HCT116 (cell line): ENCODE results near the gene SLC35F3. TPM values are rescaled to one million over a fixed set of nuclear protein-coding genes. Genes with fewer than 3 reads are reported as not detected.

Experiments
- ATAC-seq: fragments of 200-7000 bp; cut with Tn5 transposase; 2 replicates; pipeline ENCODE4 v1.9.1; 2020; ENCODE audit warnings: mild to moderate bottlenecking, moderate library complexity
- BruUV-seq: library from RNA; stranded (reverse); fragments of 400-500 nt; replicated peaks from 2 replicates; lab custom pipeline; 2021; lab: Mats Ljungman, UMichigan
- CTCF ChIA-PET: fragments of 300-600 bp; sonication (Branson Sonifier 250); formaldehyde crosslinking; loops from one replicate; lab custom pipeline; 2021; ENCODE audit warnings: antibody characterized with exemption; lab: Charles Lee
- POLR2A ChIA-PET: fragments of 300-600, 350-600 bp; sonication (Branson Sonifier 250); formaldehyde crosslinking; loops from one replicate; lab custom pipeline; 2021; ENCODE audit warnings: antibody characterized with exemption; lab: Charles Lee
- RAD21 ChIA-PET, 2 experiments: fragments of 300-600 bp; sonication (Branson Sonifier 250); formaldehyde crosslinking; loops; one replicate each; lab custom pipeline; 2023; ENCODE audit warnings: low total read pairs in 2 of 2; ENCODE audit not compliant: uncharacterized antibody in 2 of 2, unreplicated experiment in 2 of 2, low non-redundant PET in 1 of 2; lab: Charles Lee
- DNase-seq: peaks from one replicate; pipeline ENCODE4 v3.0.0-alpha.2; 2010; ENCODE audit warnings: low read depth, low spot score
- H2AFZ ChIP-seq: fragments of 200-600 bp; shearing (Covaris generic), sonication (generic); 2 replicates; pipeline ENCODE4 v1.6.1; 2017; ENCODE audit warnings: low read depth, mixed run types, mixed read lengths, antibody characterized with exemption, low read length; ENCODE audit not compliant: poor library complexity, severe bottlenecking
- H3K27ac ChIP-seq: 2 replicates; pipeline ENCODE4 v1.5.1; 2012; ENCODE audit warnings: low read depth, low read length
- H3K27me3 ChIP-seq: fragments of 200-600 bp; sonication (generic); 2 replicates; pipeline ENCODE4 v1.6.1; 2016; ENCODE audit warnings: mixed run types, low read length, mixed read lengths; ENCODE audit not compliant: insufficient read depth
- H3K36me3 ChIP-seq, 2 experiments: fragments of 200-500 bp in 1 of 2; fragments of 200-600 bp in 1 of 2; sonication (Bioruptor generic) in 1 of 2; sonication (generic) in 1 of 2; 2 replicates each; pipeline versions ENCODE4 v1.5.1 to v1.6.1; 2014 to 2016; ENCODE audit warnings: low read length in 2 of 2, inconsistent platforms in 1 of 2, mixed read lengths in 1 of 2, mixed run types in 1 of 2; ENCODE audit not compliant: insufficient read depth in 2 of 2, control insufficient read depth in 1 of 2
- H3K4me1 ChIP-seq, 2 experiments: fragments of 200-600 bp in 1 of 2; sonication (generic) in 1 of 2; 2 replicates each; pipeline versions ENCODE4 v1.5.1 to v1.6.1; 2012 to 2017; ENCODE audit warnings: low read length in 2 of 2, inconsistent platforms in 1 of 2, mild to moderate bottlenecking in 1 of 2, mixed read lengths in 1 of 2, mixed run types in 1 of 2, moderate library complexity in 1 of 2; ENCODE audit not compliant: insufficient read depth in 2 of 2, control insufficient read depth in 1 of 2
- H3K4me2 ChIP-seq: fragments of 200-600 bp; sonication (generic); 2 replicates; pipeline ENCODE4 v1.6.1; 2017; ENCODE audit warnings: mixed run types, low read length, mixed read lengths
- H3K4me3 ChIP-seq, 2 experiments: fragments of 200-600 bp in 1 of 2; sonication (generic) in 1 of 2; replicated peaks in 1 of 2; 2 replicates each; pipeline ENCODE4 v1.5.1; 2011 to 2016; ENCODE audit warnings: low read length in 2 of 2, control low read depth in 1 of 2, low read depth in 1 of 2, mild to moderate bottlenecking in 1 of 2, mixed read lengths in 1 of 2, mixed run types in 1 of 2
- H3K79me2 ChIP-seq: fragments of 200-600 bp; sonication (generic); 2 replicates; pipeline ENCODE4 v1.6.1; 2017; ENCODE audit warnings: mild to moderate bottlenecking, mixed run types, low read length, moderate library complexity, mixed read lengths; ENCODE audit not compliant: insufficient read depth
- H3K9ac ChIP-seq: fragments of 200-600 bp; sonication (generic); 2 replicates; pipeline ENCODE4 v1.6.1; 2016; ENCODE audit warnings: low read length, mixed read lengths
- H3K9me2 ChIP-seq: fragments of 200-600 bp; sonication (generic), shearing (Covaris generic); 2 replicates; pipeline ENCODE4 v1.6.1; 2017; ENCODE audit warnings: mixed run types, mild to moderate bottlenecking, moderate library complexity; ENCODE audit not compliant: insufficient read depth
- H3K9me3 ChIP-seq, 2 experiments: fragments of 200-500 bp in 1 of 2; fragments of 200-600 bp in 1 of 2; sonication (Bioruptor generic) in 1 of 2; sonication (generic) in 1 of 2; 2 replicates each; pipeline ENCODE4 v1.6.1; 2014 to 2017; ENCODE audit warnings: low read length in 2 of 2, mixed read lengths in 2 of 2, inconsistent platforms in 1 of 2, low read depth in 1 of 2, mild to moderate bottlenecking in 1 of 2, mixed run types in 1 of 2, moderate library complexity in 1 of 2; ENCODE audit not compliant: control insufficient read depth in 1 of 2, insufficient read depth in 1 of 2
- H4K20me1 ChIP-seq: fragments of 200-600 bp; sonication (generic), shearing (Covaris generic); 2 replicates; pipeline ENCODE4 v1.6.1; 2017; ENCODE audit warnings: mixed run types, mild to moderate bottlenecking, moderate library complexity; ENCODE audit not compliant: insufficient read depth
- CBX3 ChIP-seq: IDR thresholded peaks from 2 replicates; pipeline ENCODE4 v1.6.1; 2012; ENCODE audit warnings: low read depth
- CEBPB ChIP-seq: IDR thresholded peaks from 2 replicates; pipeline ENCODE4 v1.6.1; 2012; ENCODE audit warnings: low read depth
- EGR1 ChIP-seq: IDR thresholded peaks from 2 replicates; pipeline ENCODE4 v1.6.1; 2012; ENCODE audit warnings: low read depth
- EZH2 ChIP-seq: fragments of 200-600 bp; sonication (generic); IDR thresholded peaks from 2 replicates; pipeline ENCODE4 v1.6.1; 2017; ENCODE audit warnings: antibody characterized with exemption, mixed run types
- EZH2phosphoT487 ChIP-seq: fragments of 200-600 bp; IDR thresholded peaks from 2 replicates; pipeline ENCODE4 v1.6.1; 2018; ENCODE audit warnings: antibody characterized with exemption, borderline replicate concordance
- FOSL1 ChIP-seq: IDR thresholded peaks from 2 replicates; pipeline ENCODE4 v1.6.1; 2012; ENCODE audit warnings: low read depth
- JUND ChIP-seq: IDR thresholded peaks from 2 replicates; pipeline ENCODE4 v1.6.1; 2012
- POLR2A ChIP-seq: IDR thresholded peaks from 2 replicates; pipeline ENCODE4 v1.7.0; 2011; ENCODE audit warnings: borderline replicate concordance; ENCODE audit not compliant: insufficient read depth, insufficient read length; ENCODE audit errors: extremely low read depth
- POLR2AphosphoS5 ChIP-seq: IDR thresholded peaks from 2 replicates; pipeline ENCODE4 v1.6.1; 2011; ENCODE audit warnings: mild to moderate bottlenecking, low read depth, low read length, moderate library complexity
- SIN3A ChIP-seq: IDR thresholded peaks from 2 replicates; pipeline ENCODE4 v1.6.1; 2012; ENCODE audit warnings: low read depth
- SP1 ChIP-seq: IDR thresholded peaks from 2 replicates; pipeline ENCODE4 v1.6.1; 2012; ENCODE audit warnings: low read depth
- SRF ChIP-seq: IDR thresholded peaks from 2 replicates; pipeline ENCODE4 v1.6.1; 2012; ENCODE audit warnings: low read depth
- TCF7L2 ChIP-seq: IDR thresholded peaks from 2 replicates; pipeline ENCODE4 v1.7.0; 2011; ENCODE audit warnings: borderline replicate concordance, inconsistent platforms; ENCODE audit not compliant: insufficient read depth, insufficient read length; ENCODE audit errors: extremely low read depth
- YY1 ChIP-seq: IDR thresholded peaks from 2 replicates; pipeline ENCODE4 v1.6.1; 2011; ENCODE audit warnings: low read length, low read depth, moderate library complexity, mild to moderate bottlenecking; ENCODE audit not compliant: insufficient replicate concordance; ENCODE audit errors: extremely low read depth
- ZFX ChIP-seq: fragments of 450-650 bp; IDR thresholded peaks from 2 replicates; pipeline ENCODE4 v1.6.1; 2017
- ZNF274 ChIP-seq: fragments of 200-500 bp; sonication (Bioruptor generic); IDR thresholded peaks from 2 replicates; pipeline ENCODE4 v1.6.1; 2014; ENCODE audit warnings: mild to moderate bottlenecking, low read depth, low read length, inconsistent platforms
- intact Hi-C: fragments of 100-400 bp; cut with micrococcal nuclease; formaldehyde crosslinking; loops from 2 replicates; pipeline ENCODE4 v1.10.0; 2022
- total RNA-seq: library from RNA; stranded (reverse); gene quantifications from one replicate; pipeline ENCODE4 v1.2.1, GENCODE V29; 2021; ENCODE audit not compliant: unreplicated experiment
- TF ChIP-seq, protein P1 (sequence below): IDR thresholded peaks from 2 replicates; pipeline ENCODE4 v1.6.1; 2011; ENCODE audit warnings: mild to moderate bottlenecking, low read length, moderate library complexity; ENCODE audit not compliant: insufficient replicate concordance; ENCODE audit errors: extremely low read depth
- TF ChIP-seq, protein P2 (sequence below), 3 experiments: fragments of 200-600 bp in 1 of 3; sonication (generic) in 1 of 3; IDR thresholded peaks in 2 of 3; conservative IDR thresholded peaks in 1 of 3; 2 replicates each; pipeline ENCODE4 v1.5.1; 2012 to 2017; ENCODE audit warnings: low read depth in 2 of 3, low read length in 2 of 3, antibody characterized with exemption in 1 of 3, borderline replicate concordance in 1 of 3, control low read depth in 1 of 3, mild to moderate bottlenecking in 1 of 3, mixed read lengths in 1 of 3, mixed run types in 1 of 3, moderate library complexity in 1 of 3; ENCODE audit not compliant: insufficient read depth in 1 of 3
- TF ChIP-seq, protein P3 (sequence below): IDR thresholded peaks from 2 replicates; pipeline ENCODE4 v1.6.1; 2012
- TF ChIP-seq, protein P4 (sequence below): IDR thresholded peaks from 2 replicates; pipeline ENCODE4 v1.6.1; 2012; ENCODE audit warnings: low read depth

SLC35F3 gene
- total RNA-seq, 1 experiment from 2014 or later: 6.4 TPM

DNA sequence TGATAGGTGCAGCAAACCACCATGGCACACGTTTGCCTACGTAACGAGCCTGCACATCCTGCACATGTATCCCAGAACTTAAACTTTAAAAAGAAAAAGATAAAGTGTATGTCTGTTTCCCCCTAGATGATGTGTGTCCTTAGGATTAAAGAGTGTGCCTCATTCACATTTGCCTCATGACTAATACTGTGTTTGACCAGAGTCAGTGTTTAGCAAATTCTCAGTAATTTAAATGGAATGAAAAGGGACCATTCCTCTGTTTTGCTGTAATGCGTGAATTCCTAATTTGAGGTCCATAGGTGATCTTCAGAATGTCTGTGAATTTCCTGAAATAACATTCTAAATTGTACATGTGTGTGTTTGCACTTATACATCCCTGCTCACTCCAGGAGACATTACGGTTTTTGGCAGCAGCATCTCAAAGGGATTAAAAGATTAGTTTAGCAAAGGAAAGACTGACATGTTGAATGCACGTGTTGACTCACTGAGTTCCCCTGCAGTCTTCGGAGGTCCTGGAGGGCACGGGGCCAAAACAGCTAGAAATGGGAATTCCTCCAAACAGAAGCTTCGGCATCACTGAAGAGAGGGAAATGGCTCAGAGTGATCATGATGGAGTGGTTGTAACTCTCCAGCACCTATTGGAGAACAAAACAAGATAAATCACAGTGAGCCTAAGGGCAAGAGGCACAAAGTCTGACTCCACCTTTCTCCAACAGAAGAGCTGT lies 19.1 kb upstream of the SLC35F3 start:
- Histone ChIP-seq H2AFZ (no peak overlapping the region), H3K9me2 (no peaks in the 10 kb centered on the region), H3K27me3 (no peaks in the 10 kb centered on the region), H3K4me1 (no peaks in the 10 kb centered on the region), H3K9ac (no peak overlapping the region), H3K9me3 (no peaks in the 10 kb centered on the region), H3K36me3 (no peaks in the 10 kb centered on the region), H3K4me2 (no peak overlapping the region), H3K27ac (no peak overlapping the region), H4K20me1 (no peaks in the 10 kb centered on the region), H3K4me3 (no peak overlapping the region), H3K79me2 (no peaks in the 10 kb centered on the region)
- ChIA-PET RAD21 (no interaction called here), POLR2A (no interaction called here), CTCF (no interaction called here)
- intact Hi-C loops: no loop called here
- no TSS peak for BruUV-seq
- DNase-seq (no peak), ATAC-seq (no peak)
- TF ChIP-seq YY1 (no peak), ZNF274 (no peak), POLR2A (no peak), SIN3A (no peak), SRF (no peak), POLR2AphosphoS5 (no peak), ZFX (no peak), SP1 (no peak), JUND (no peak), FOSL1 (no peak), EZH2 (no peak), TCF7L2 (no peak), EZH2phosphoT487 (no peak), EGR1 (no peak), CEBPB (no peak), CBX3 (no peak)
- TF ChIP-seq, protein P1, sequence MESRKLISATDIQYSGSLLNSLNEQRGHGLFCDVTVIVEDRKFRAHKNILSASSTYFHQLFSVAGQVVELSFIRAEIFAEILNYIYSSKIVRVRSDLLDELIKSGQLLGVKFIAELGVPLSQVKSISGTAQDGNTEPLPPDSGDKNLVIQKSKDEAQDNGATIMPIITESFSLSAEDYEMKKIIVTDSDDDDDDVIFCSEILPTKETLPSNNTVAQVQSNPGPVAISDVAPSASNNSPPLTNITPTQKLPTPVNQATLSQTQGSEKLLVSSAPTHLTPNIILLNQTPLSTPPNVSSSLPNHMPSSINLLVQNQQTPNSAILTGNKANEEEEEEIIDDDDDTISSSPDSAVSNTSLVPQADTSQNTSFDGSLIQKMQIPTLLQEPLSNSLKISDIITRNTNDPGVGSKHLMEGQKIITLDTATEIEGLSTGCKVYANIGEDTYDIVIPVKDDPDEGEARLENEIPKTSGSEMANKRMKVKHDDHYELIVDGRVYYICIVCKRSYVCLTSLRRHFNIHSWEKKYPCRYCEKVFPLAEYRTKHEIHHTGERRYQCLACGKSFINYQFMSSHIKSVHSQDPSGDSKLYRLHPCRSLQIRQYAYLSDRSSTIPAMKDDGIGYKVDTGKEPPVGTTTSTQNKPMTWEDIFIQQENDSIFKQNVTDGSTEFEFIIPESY: no peak
- TF ChIP-seq, protein P2, sequence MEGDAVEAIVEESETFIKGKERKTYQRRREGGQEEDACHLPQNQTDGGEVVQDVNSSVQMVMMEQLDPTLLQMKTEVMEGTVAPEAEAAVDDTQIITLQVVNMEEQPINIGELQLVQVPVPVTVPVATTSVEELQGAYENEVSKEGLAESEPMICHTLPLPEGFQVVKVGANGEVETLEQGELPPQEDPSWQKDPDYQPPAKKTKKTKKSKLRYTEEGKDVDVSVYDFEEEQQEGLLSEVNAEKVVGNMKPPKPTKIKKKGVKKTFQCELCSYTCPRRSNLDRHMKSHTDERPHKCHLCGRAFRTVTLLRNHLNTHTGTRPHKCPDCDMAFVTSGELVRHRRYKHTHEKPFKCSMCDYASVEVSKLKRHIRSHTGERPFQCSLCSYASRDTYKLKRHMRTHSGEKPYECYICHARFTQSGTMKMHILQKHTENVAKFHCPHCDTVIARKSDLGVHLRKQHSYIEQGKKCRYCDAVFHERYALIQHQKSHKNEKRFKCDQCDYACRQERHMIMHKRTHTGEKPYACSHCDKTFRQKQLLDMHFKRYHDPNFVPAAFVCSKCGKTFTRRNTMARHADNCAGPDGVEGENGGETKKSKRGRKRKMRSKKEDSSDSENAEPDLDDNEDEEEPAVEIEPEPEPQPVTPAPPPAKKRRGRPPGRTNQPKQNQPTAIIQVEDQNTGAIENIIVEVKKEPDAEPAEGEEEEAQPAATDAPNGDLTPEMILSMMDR (IDR thresholded peaks at IDR 0.05 in 2 of 3, conservative IDR thresholded peaks at IDR 0.05 in 1 of 3; ENCODE audit: borderline replicate concordance in 1 of 3, insufficient read depth in 1 of 3, low read depth in 2 of 3, low read length in 2 of 3): no peak
- TF ChIP-seq, protein P3, sequence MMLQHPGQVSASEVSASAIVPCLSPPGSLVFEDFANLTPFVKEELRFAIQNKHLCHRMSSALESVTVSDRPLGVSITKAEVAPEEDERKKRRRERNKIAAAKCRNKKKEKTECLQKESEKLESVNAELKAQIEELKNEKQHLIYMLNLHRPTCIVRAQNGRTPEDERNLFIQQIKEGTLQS: no peak
- TF ChIP-seq, protein P4, sequence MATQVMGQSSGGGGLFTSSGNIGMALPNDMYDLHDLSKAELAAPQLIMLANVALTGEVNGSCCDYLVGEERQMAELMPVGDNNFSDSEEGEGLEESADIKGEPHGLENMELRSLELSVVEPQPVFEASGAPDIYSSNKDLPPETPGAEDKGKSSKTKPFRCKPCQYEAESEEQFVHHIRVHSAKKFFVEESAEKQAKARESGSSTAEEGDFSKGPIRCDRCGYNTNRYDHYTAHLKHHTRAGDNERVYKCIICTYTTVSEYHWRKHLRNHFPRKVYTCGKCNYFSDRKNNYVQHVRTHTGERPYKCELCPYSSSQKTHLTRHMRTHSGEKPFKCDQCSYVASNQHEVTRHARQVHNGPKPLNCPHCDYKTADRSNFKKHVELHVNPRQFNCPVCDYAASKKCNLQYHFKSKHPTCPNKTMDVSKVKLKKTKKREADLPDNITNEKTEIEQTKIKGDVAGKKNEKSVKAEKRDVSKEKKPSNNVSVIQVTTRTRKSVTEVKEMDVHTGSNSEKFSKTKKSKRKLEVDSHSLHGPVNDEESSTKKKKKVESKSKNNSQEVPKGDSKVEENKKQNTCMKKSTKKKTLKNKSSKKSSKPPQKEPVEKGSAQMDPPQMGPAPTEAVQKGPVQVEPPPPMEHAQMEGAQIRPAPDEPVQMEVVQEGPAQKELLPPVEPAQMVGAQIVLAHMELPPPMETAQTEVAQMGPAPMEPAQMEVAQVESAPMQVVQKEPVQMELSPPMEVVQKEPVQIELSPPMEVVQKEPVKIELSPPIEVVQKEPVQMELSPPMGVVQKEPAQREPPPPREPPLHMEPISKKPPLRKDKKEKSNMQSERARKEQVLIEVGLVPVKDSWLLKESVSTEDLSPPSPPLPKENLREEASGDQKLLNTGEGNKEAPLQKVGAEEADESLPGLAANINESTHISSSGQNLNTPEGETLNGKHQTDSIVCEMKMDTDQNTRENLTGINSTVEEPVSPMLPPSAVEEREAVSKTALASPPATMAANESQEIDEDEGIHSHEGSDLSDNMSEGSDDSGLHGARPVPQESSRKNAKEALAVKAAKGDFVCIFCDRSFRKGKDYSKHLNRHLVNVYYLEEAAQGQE: no peak
